K562 (cell line): ENCODE results near the gene HLA-B. TPM values are rescaled to one million over a fixed set of nuclear protein-coding genes. Genes with fewer than 3 reads are reported as not detected.
A peak's percentile ranks its signal among the peaks of the same experiment; 100 is the strongest.

ENCODE experiments used
- DPF2 ChIP-seq: fragments of 450-650 bp; IDR thresholded peaks from 2 replicates; pipeline ENCODE4 v1.6.1; 2016
- LEF1 ChIP-seq: fragments of 450-650 bp; IDR thresholded peaks from 2 replicates; pipeline ENCODE4 v1.6.1; 2016; ENCODE audit warnings: mild to moderate bottlenecking
- MGA ChIP-seq: fragments of 450-650 bp; IDR thresholded peaks from 2 replicates; pipeline ENCODE4 v1.6.1; 2016; ENCODE audit warnings: mild to moderate bottlenecking, moderate library complexity
- NFRKB ChIP-seq: fragments of 450-650 bp; IDR thresholded peaks from 2 replicates; pipeline ENCODE4 v1.6.1; 2016; ENCODE audit warnings: low read depth
- SMARCB1 ChIP-seq: IDR thresholded peaks from 2 replicates; pipeline ENCODE4 v1.6.1; 2011; ENCODE audit warnings: improper control_type of control experiment, low read depth; ENCODE audit not compliant: insufficient read length
- SRSF3 ChIP-seq: fragments of 200-400 bp; formaldehyde crosslinking; IDR thresholded peaks from 2 replicates; pipeline ENCODE4 v1.6.1; 2016; ENCODE audit warnings: mild to moderate bottlenecking, low read length, moderate library complexity; ENCODE audit not compliant: insufficient read depth
- SUPT5H ChIP-seq: fragments of 450-650 bp; IDR thresholded peaks from 2 replicates; pipeline ENCODE4 v1.6.1; 2016
- TAF1 ChIP-seq: IDR thresholded peaks from 2 replicates; pipeline ENCODE4 v1.6.1; 2011; ENCODE audit warnings: mild to moderate bottlenecking, low read length, moderate library complexity; ENCODE audit not compliant: insufficient read depth, control insufficient read depth, severe bottlenecking; ENCODE audit errors: extremely low read depth
- TGIF2 ChIP-seq: sonication (generic); formaldehyde crosslinking; IDR thresholded peaks from 2 replicates; pipeline ENCODE4 v1.8.1; 2022; ENCODE audit warnings: mild to moderate bottlenecking, missing genetic modification reagents, moderate library complexity
- TRIM28 ChIP-seq: fragments of 450-650 bp; IDR thresholded peaks from 2 replicates; pipeline ENCODE4 v1.6.1; 2017
- YY1 ChIP-seq, 3 experiments: IDR thresholded peaks; 2 replicates each; pipeline ENCODE4 v1.6.1; 2011; ENCODE audit warnings: low read length in 2 of 3, mild to moderate bottlenecking in 2 of 3, moderate library complexity in 2 of 3, borderline replicate concordance in 1 of 3, control low read depth in 1 of 3, low read depth in 1 of 3; ENCODE audit not compliant: insufficient read depth in 3 of 3, insufficient replicate concordance in 2 of 3, control insufficient read depth in 1 of 3, insufficient read length in 1 of 3; ENCODE audit errors: extremely low read depth in 1 of 3
- ZNF174 ChIP-seq: fragments of 250-450 bp; sonication (Bioruptor Pico); IDR thresholded peaks from 2 replicates; pipeline ENCODE4 v1.4.0; 2020; ENCODE audit warnings: mild to moderate bottlenecking
- polyA plus RNA-seq, 8 experiments: library from polyadenylated mRNA; depleted of rRNA in 4 of 8; stranded (reverse) in 5 of 8; unstranded in 3 of 8; fragments of >200 nt; fragmentation: Nextera tagmentation in 2 of 8; fragmentation: Illumina TruSeq in 1 of 8; extraction: Ambion mirVana in 2 of 8; extraction: Trizol in 1 of 8; gene quantifications; 2 replicates each; pipeline versions ENCODE4 v1.2.1 to v1.2.3, GENCODE V29; 2011 to 2014; ENCODE audit warnings: inconsistent platforms in 1 of 8, missing spikeins in 1 of 8
- total RNA-seq, 7 experiments: library from RNA; depleted of rRNA in 6 of 7; stranded (reverse); fragments of >200 nt in 6 of 7; fragmentation: Illumina TruSeq in 2 of 7; extraction: Trizol in 2 of 7; gene quantifications; 2 replicates each; pipeline versions ENCODE4 v1.2.1 to v1.2.3, GENCODE V29; 2011 to 2021; ENCODE audit warnings: low replicate concordance in 1 of 7
- TF ChIP-seq, protein P1 (sequence below): fragments of 450-650 bp; conservative IDR thresholded peaks from 2 replicates; pipeline ENCODE4 v1.6.1; 2016; ENCODE audit warnings: missing genetic modification characterization, low read depth, mild to moderate bottlenecking, control low read depth, missing compliant biosample characterization

The HLA-B gene
- total and polyA plus RNA-seq, 9 of the 15 experiments (the other 6 are each of a cell fraction or from before 2014, with no cell fraction given), result 0.07 to 9.7 (median 0.65) TPM; not detected in 2

DNA sequence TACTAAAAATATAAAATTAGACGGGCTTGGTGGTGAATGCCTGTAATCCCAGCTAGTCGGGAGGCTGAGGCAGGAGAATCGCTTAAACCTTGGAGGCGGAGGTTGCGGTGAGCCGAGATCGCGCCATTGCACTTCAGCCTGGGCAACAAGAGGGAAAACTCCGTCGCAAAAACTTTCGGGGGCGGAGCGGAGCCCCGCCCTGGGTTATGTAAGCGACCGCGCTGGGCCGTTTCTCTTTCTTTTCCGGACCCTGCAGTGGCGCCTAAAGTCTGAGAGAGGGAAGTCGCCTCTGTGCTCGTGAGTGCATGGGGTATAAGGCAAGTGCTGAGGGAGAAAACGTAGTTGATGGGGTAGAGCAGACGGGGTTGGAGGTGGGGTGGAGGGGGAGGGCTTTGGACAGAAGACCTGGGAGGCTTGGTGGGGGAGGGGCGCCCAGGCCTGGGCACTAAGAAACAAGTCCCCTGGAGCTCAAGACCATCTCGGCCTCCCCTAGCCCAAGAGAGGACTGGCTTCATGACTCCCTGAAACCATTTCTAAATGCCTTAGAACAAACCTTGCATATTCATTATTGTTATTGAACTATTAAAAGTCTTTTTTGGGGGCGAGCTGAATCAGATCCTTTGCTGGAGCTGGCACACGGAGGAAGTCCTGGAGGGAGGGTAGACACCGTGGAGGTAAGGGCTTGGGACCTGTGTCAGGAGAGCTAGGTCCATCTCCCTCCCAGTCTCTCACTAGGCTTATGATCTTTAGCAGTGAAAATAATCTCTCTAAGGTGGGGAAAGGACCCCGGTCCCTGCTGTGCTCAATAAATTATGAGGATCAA, 43.7 kb upstream of the HLA-B start (continued):
- TF ChIP-seq MGA (peak; percentile 50; the same call in 1 of the 2 replicates), SRSF3 (no peak), DPF2 (peak; percentile 33; the same call in 1 of the 2 replicates), ZNF174 (CRISPR knock-in tag) (no peak), TGIF2 (no peak), NFRKB (0 out of 2 replicates have a peak, but pooled peaks have one; percentile 81), SUPT5H (peak; percentile 64), YY1 (IDR thresholded peaks at IDR 0.05; ENCODE audit: borderline replicate concordance in 1 of 3, control insufficient read depth in 1 of 3, extremely low read depth in 1 of 3, insufficient read depth in 3 of 3, insufficient read length in 1 of 3, insufficient replicate concordance in 2 of 3, low read depth in 1 of 3, low read length in 2 of 3) (peak in 2 of 3 experiments; percentile 66 to 86), SMARCB1 (no peak), LEF1 (no peak; the same call in 1 of the 2 replicates), TRIM28 (peak; percentile 6; the same call in 1 of the 2 replicates), TAF1 (peak; percentile 86)
- TF ChIP-seq, protein P1, sequence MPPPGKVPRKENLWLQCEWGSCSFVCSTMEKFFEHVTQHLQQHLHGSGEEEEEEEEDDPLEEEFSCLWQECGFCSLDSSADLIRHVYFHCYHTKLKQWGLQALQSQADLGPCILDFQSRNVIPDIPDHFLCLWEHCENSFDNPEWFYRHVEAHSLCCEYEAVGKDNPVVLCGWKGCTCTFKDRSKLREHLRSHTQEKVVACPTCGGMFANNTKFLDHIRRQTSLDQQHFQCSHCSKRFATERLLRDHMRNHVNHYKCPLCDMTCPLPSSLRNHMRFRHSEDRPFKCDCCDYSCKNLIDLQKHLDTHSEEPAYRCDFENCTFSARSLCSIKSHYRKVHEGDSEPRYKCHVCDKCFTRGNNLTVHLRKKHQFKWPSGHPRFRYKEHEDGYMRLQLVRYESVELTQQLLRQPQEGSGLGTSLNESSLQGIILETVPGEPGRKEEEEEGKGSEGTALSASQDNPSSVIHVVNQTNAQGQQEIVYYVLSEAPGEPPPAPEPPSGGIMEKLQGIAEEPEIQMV (tag), result no peak
